ENCODE data around the gene RRP12.
"Not testable (repeated sequence)": the region's sequence is repeated elsewhere in the genome, so short reads cannot be mapped to it uniquely, and the experiment has no call there.

Gene RRP12

DNA sequence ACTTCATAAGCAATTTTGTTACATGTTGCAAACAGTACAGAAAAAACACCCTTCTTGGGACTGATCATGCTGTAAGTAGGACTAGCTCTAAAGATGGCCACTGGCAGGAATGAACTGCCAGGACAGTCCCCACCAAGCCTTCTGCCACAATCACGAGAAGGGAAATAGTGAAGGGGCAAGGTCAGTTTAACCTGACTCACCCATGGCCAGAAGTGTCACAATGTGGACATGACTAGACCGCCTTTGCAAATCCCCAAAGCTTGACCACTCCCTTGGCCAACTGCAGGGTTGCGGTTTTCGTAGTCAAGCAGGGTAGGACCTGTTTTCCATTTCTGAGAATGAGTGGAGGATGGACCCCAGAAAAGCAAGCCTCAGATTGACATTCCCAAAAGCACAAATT lies 47.2 kb downstream of the RRP12 start:
- CTCF ChIA-PET = interaction anchor here (1.4 kb wide), 1 partner anchor 281 kb away, joined by 3 read pairs; no protein-coding TSS in a partner anchor
- no peak for DNase-seq (ENCODE audit: low read depth, low spot score)
- POLR2A ChIA-PET = no interaction called here
- H3K4me3 ChIP-seq (ENCODE audit: low read depth, low read length) = no peak overlapping the region
- TF ChIP-seq, protein P1, sequence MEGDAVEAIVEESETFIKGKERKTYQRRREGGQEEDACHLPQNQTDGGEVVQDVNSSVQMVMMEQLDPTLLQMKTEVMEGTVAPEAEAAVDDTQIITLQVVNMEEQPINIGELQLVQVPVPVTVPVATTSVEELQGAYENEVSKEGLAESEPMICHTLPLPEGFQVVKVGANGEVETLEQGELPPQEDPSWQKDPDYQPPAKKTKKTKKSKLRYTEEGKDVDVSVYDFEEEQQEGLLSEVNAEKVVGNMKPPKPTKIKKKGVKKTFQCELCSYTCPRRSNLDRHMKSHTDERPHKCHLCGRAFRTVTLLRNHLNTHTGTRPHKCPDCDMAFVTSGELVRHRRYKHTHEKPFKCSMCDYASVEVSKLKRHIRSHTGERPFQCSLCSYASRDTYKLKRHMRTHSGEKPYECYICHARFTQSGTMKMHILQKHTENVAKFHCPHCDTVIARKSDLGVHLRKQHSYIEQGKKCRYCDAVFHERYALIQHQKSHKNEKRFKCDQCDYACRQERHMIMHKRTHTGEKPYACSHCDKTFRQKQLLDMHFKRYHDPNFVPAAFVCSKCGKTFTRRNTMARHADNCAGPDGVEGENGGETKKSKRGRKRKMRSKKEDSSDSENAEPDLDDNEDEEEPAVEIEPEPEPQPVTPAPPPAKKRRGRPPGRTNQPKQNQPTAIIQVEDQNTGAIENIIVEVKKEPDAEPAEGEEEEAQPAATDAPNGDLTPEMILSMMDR (IDR thresholded peaks at IDR 0.05; ENCODE audit: insufficient read depth, low read length, missing control alignments) = no peak

DNA sequence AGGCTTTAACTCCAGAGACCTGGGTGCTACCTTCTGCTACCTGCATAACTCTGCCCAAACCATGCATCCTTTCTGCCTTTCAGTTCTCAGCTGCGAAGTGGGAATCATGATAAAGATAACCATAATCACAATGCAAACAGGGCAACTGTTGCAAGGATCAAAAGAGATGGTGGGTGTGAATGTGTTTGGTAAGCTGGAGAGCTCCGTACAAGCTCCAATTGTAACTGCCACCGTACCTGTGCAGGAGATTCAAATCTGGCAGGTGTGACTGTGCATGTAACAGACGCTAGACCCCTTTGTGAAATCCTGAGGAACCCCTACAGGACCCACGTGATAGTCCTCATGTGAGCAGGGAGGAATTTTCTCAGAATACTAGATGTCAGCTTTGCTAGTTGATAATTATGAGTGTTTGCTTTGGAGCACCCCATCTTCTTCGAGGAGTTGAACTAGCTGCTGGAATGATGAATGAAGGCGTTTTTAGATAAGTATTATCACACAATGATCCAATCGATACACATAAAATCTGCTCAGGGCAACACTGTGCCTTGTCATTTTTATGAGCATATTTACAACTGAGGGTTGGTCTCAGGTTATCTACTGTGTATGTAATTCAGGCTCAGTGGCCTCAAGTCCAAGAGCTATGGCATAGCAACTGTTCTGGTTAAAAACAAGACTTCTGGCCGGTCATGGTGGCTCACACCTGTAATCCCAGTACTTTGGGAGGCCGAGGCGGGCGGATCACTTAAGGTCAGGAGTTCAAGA lies 51.2 kb downstream of the RRP12 start:
- POLR2A ChIA-PET = no interaction called here

DNA sequence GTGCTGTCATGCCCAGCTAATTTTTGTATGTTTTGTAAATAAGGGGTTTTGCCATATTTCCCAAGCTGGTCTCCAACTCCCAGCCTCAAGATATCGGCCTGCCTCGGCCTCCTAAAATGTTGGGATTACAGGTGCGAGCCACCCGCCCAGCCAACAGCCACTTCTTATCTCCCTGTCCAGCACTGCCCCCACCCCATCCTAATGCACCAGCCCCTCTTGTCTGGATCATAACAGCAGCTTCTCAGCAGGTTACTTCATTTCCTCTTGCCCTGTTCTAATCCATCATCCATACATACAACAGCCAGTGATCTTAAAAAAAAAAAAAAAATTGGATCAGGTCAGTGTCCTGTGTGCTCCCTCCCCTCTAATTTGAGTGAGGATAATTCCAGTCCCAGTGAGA lies 53.8 kb downstream of the RRP12 start:
- H3K4me3 ChIP-seq (ENCODE audit: low read depth, low read length) = no peak overlapping the region
- ChIA-PET POLR2A (no interaction called here), CTCF (interaction anchor here (1.1 kb wide), 1 partner anchor 10 kb away, joined by 4 read pairs; no protein-coding TSS in a partner anchor)
- no peak for DNase-seq (ENCODE audit: low read depth, low spot score)
- TF ChIP-seq, protein P1 (IDR thresholded peaks at IDR 0.05; ENCODE audit: insufficient read depth, low read length, missing control alignments) = no peak

More for the DNA sequence above, 51.2 kb downstream of the RRP12 start:
- DNase-seq (ENCODE audit: low read depth, low spot score) = no peak
- H3K4me3 ChIP-seq (ENCODE audit: low read depth, low read length) = no peak overlapping the region
- TF ChIP-seq, protein P1 (IDR thresholded peaks at IDR 0.05; ENCODE audit: insufficient read depth, low read length, missing control alignments) = no peak
- CTCF ChIA-PET = interaction anchor here (1.1 kb wide), 1 partner anchor 10 kb away, joined by 3 read pairs; no protein-coding TSS in a partner anchor

DNA sequence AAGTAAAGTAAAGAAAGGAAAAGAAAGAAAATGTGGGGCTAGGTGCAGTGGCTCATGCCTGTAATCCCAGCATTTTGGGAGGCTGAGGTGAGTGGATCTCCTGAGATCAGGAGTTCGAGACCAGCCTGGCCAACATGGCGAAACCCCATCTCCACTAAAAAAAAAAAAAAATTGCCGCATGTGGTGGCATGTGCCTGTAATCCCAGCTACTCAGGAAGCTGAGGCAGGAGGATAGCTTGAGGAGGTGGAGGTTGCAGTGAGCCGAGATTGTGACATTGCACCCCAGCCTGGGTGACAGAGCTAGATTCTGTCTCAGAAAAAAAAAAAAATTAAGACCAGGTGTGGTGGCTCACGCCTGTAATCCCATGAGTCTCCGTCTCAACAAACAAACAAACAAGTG lies 57.5 kb downstream of the RRP12 start:
- CTCF ChIA-PET = not testable (repeated sequence)

DNA sequence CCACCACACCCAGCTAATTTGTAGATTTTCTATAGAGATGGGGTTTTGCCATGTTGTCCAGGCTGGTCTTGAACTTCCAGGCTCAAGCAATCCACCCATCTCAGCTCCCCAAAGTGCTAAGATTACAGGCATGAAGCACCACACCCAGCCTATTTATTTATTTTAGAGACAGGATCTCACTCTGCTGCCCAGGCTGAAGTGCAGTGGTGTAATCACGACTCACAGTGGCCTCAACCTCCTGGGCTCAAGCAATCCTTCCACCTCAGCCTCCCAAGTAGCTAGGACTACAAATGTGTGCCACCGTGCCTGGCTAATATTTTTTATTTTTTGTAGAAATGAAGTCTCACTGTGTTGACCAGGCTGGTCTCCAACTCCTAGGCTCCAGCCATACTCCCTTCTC lies 59.7 kb downstream of the RRP12 start:
- H3K4me3 ChIP-seq (ENCODE audit: low read depth, low read length) = no peak overlapping the region
- no peak for DNase-seq (ENCODE audit: low read depth, low spot score)
- CTCF ChIA-PET = interaction anchor here (1.2 to 2.3 kb wide), 3 partner anchors 8 to 63 kb away, joined by 3 to 7 read pairs (median 6); no protein-coding TSS in a partner anchor
- POLR2A ChIA-PET = no interaction called here
- TF ChIP-seq, protein P1 (IDR thresholded peaks at IDR 0.05; ENCODE audit: insufficient read depth, low read length, missing control alignments) = no peak

More for the DNA sequence above, 57.5 kb downstream of the RRP12 start:
- POLR2A ChIA-PET; DNase-seq (ENCODE audit: low read depth, low spot score); H3K4me3 ChIP-seq (ENCODE audit: low read depth, low read length): not testable (repeated sequence)

DNA sequence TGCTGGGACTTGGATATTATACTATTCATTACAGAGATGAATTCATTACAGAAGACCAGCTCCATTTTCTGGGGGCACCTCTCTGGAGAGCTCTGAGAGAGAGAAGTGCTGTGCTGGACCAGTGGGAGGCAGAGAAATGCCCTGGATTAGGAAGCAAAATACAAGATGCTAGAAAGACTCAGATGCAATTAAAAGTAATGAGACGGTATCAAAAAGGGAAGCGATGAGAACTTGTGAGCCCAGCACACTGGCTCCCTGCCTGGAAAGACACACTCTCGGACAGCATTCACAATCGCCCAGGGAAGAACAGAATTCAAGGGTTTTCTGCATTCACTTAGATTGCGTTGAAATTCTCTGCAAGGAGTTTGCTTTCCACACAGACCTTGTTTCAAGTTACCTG lies 63.1 kb downstream of the RRP12 start:
- ChIA-PET POLR2A (no interaction called here), CTCF (no interaction called here)
- H3K4me3 ChIP-seq (ENCODE audit: low read depth, low read length) = no peak overlapping the region
- TF ChIP-seq, protein P1 (IDR thresholded peaks at IDR 0.05; ENCODE audit: insufficient read depth, low read length, missing control alignments) = no peak
- DNase-seq (ENCODE audit: low read depth, low spot score) = no peak

Data from AG04449 (cell line).